ENCODE results near the gene NKAIN1.

DNA sequence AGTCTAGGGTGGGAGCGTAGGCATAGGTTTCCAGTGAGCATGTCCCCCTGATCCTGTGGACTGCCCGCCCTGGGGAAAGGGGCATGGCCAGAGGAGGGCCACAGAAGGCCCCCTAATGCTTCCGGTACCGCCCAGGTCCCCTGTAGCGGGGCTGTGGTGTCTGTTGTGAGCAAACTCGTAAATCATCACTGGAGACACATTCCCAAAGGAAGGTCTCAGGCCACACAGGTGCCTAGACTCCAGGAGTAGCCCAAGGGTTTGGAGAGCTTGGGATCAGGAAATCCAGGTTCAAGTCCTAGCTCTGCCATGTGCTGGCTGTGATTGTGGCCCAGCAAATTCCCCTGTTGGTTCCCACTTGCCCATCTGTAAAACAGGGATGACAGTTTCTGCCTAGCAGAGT is 20.2 kb downstream of the NKAIN1 start:
- no peak for TF ChIP-seq POLR2A (IDR thresholded peaks at IDR 0.05)
- TF ChIP-seq, protein P1, sequence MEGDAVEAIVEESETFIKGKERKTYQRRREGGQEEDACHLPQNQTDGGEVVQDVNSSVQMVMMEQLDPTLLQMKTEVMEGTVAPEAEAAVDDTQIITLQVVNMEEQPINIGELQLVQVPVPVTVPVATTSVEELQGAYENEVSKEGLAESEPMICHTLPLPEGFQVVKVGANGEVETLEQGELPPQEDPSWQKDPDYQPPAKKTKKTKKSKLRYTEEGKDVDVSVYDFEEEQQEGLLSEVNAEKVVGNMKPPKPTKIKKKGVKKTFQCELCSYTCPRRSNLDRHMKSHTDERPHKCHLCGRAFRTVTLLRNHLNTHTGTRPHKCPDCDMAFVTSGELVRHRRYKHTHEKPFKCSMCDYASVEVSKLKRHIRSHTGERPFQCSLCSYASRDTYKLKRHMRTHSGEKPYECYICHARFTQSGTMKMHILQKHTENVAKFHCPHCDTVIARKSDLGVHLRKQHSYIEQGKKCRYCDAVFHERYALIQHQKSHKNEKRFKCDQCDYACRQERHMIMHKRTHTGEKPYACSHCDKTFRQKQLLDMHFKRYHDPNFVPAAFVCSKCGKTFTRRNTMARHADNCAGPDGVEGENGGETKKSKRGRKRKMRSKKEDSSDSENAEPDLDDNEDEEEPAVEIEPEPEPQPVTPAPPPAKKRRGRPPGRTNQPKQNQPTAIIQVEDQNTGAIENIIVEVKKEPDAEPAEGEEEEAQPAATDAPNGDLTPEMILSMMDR (IDR thresholded peaks at IDR 0.05 in 4 of 5, conservative IDR thresholded peaks at IDR 0.05 in 1 of 5): no peak

Measured in gastrocnemius medialis (tissue), 4 donors.